Stimulated activated naive CD4-positive, alpha-beta T cell (primary cell): Measurements from ENCODE around the gene ARFRP1.
"Not testable (repeated sequence)": the region's sequence is repeated elsewhere in the genome, so short reads cannot be mapped to it uniquely, and the experiment has no call there.

Experiments used
- DNase-seq, 6 experiments: peaks; one replicate each; lab custom pipeline; 2025; lab: John Stamatoyannopoulos, UW

Gene ARFRP1

GRCh38 chr20:63732118-63733095 is 24.6 kb upstream of the ARFRP1 start:
- no peak for DNase-seq

DNA sequence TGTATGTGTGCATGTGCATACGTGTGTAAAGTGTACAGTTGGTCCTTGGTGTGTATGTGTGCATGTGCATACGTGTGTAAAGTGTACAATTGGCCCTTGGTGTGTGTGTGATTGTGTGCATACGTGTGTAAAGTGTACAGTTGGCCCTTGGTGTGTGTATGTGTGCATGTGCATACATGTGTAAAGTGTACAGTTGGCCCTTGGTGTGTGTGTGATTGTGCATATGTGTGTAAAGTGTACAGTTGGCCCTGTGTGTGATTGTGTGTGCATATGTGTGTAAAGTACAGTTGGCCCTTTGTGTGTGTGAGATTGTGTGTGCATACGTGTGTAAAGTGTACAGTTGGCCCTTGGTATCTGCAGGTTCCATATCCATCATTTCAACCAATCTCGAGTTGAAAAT is 23.6 kb upstream of the ARFRP1 start:
- DNase-seq = no peak

GRCh38 chr20:63730189-63730733 is 22.5 kb upstream of the ARFRP1 start:
- DNase-seq = not testable (repeated sequence)

DNA sequence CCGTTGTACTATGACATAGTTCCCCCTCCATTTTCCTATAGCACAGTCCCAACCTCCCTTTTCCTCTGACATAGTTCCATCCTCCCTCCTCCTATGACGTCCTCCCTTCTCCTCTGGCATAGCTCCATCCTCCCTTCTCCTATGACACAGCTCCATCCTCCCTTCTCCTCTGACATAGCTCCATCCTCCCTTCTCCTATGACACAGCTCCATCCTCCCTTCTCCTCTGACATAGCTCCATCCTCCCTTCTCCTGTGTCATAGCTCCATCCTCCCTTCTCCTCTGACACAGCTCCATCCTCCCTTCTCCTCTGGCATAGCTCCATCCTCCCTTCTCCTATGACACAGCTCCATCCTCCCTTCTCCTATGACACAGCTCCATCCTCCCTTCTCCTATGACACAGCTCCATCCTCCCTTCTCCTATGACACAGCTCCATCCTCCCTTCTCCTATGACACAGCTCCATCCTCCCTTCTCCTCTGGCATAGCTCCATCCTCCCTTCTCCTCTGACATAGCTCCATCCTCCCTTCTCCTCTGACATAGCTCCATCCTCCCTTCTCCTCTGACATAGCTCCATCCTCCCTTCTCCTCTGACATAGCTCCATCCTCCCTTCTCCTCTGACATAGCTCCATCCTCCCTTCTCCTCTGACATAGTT is 15.3 kb upstream of the ARFRP1 start:
- DNase-seq = not testable (repeated sequence)

DNA sequence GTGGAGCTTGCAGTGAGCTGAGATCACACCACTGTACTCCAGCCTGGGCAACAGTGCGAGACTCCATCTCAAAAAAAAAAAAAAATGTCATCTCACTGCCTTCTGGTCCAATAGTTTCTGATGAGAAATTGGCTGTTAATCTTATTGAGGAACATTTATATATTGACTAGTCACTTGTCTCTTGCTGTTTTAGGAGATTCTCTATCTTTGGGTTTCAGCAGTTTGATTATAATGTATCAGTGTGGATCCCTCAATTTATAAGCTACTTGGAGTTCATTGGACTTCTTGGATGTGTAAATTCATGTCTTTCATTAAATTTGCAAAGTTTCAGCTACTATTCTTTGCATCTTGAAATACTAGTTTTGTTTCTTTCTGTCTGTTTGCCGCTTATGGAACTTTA is 11.2 kb upstream of the ARFRP1 start:
- no peak for DNase-seq

GRCh38 chr20:63714858-63715257 is 7.1 kb upstream of the ARFRP1 start:
- no peak for DNase-seq

DNA sequence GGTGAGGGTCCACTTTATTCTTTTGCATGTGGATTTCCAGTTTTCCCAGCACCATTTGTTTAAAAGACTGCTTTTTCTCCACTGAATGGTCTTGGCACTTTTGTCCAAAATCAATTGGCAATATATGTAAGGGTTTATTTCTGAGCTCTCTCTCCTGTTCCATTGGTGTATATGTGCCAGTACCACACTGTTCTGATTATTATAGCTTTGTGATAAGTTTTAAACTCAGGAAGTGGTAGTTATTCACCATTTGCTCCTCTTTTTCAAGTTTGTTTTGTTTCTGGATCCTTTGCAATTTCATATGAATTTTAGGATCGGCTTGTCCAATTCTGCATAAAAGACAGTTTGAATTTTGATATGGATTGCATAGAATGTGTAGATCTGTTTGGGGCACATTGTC is 4.4 kb upstream of the ARFRP1 start:
- no peak for DNase-seq

GRCh38 chr20:63711085-63711645 is 3.4 kb upstream of the ARFRP1 start:
- DNase-seq = no peak

DNA sequence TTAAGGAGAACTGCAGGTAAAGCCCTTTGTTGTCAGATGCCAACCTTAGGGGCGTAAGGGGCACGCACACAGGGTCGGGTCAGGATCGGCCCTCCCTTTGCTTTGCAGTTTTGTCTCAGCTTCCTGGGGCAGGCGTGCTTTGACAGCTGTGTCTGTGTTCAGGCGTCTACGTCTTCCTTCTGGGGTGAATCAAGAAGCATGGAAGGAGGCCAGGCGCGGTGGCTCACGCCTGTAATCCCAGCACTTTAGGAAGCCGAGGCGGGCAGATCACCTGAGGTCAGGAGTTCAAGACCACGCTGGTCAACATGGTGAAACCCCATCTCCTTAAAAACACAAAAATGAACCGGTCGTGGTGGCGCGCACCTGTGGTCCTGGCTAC is 1.4 kb upstream of the ARFRP1 start:
- DNase-seq = no peak

- DNase-seq = no peak
Observed at GRCh38 chr20:63708301-63709148, 749 bp upstream of the ARFRP1 start.

- DNase-seq = peak; percentile 52 to 76 (median 60)
Observed at GRCh38 chr20:63706852-63707557, 771 bp downstream of the ARFRP1 start.

- no peak for DNase-seq
Observed at GRCh38 chr20:63706027-63706695, 1.6 kb downstream of the ARFRP1 start.

DNA sequence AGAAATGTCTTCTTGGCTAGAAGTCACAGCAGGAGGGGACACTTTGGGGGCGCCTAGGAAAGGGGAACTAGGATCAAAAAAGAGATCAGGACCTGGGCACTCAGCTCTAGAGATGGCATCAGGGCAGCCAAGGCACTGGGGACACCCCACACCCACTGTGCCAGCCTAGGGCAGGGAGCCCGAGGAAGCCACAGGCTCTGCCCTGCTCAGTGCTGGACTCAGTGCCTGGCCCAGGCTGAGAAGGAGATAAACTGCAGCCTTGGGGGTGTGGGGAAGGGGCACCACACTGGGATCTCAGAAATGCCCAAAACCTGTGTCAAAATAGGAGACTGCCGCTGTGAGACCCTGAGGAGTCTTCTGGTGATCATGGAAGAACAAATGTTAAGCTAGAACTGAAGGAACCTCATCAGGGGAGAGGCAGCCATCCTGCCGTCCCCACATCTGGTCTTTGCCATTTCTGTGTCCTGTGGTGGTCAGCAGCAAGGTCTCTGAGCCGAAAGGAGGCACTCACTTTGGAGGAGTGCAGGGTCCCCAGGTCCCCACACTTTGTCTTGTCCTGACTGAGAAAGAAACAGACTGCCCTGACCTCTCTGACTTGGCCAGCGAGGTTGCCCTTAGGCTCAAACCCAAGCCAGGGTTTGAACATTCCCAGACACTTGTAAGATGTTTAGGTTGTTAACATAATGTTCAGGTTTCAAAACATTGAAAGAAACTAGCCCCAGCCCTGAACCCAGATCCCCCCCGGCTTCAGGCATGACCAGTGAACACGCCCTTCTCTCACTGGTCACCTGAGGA is 2.3 kb downstream of the ARFRP1 start:
- no peak for DNase-seq

DNA sequence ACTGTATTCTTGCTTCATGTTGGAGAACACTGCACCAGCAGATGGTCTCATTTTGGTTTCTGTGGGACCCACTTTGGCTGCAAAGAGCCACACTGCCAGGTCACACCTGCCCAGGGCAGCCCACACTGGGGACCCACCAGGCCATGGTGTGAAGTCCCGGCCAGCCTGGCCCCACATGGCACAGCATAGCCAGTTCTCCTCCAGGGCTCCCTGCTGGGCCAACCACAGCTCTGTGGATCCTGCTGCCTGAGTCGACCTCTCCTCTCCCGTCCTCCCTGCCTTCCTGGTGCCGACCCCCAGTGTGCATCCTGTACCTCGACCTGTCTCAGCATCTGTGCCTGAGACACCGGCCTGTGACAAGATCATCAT is 3.0 kb downstream of the ARFRP1 start:
- no peak for DNase-seq

GRCh38 chr20:63703976-63704748 is 3.6 kb downstream of the ARFRP1 start:
- DNase-seq = no peak

- DNase-seq = no peak
Observed at GRCh38 chr20:63703471-63703975, 4.3 kb downstream of the ARFRP1 start.

DNA sequence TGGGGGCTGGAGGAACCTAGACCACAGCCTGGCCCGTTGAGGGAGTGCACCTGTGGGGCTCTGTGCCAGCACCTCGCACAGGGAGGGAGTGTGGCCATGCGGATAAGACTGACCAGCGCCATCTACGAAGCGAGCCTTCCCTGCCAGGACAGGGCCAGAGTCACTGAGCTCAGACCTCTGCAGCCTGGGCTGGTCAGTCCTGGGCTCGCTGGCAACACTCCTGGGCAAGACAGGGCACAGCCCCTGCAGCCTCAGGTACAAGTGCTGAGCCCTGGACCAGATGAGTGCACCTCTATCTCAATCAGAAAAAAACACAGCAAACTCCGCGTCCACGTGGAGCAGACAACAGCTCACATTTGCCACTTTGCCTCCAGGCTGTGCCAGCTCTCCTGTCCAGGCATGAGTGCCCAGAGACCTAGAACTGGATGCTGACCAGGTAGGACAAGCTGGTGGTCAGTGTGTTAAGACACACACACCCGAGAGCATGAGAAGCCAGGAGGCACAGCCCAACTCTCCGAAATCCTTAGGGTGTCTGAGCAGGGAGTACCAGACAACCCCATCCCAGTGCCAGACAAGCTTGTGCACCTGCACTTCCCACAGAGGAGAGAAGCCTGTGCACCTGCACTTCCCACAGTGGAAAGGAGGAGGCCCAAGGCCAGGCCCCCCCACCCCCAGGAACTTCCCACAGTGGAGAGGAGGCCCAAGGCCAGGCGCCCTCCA is 4.9 kb downstream of the ARFRP1 start:
- DNase-seq = no peak

- no peak for DNase-seq
Observed at GRCh38 chr20:63702036-63702665, 5.6 kb downstream of the ARFRP1 start.
